ENCODE measurements around the gene MLH1.

MLH1 gene

DNA sequence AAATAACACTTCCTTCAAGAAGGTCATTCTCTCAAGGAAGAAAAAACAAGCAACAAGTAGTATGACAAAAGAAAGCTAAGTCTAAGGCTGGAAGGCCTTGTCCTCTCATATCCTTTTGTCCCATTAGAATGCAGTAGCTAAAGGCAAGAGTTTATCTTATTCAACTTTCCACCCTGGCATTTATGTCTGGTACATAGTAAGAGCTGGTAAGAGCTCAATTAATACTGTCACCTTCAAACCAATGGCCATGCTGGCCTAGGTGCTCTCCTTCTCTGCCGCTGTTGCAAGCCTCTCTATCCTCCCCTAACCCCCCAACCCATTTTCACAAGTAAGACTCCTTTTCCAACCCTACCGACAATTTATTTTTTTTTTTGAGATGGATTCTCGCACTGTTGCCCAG lies 99.2 kb downstream of the MLH1 start:
- Histone ChIP-seq H3K4me2 (no peak overlapping the region), H3K79me2 (ENCODE audit: insufficient read depth, low read depth) (no peaks in the 10 kb centered on the region), H3K4me1 (ENCODE audit: low read depth, poor library complexity, severe bottlenecking) (no peaks in the 10 kb centered on the region), H3K4me3 (IDR thresholded peaks at IDR 0.05; ENCODE audit: insufficient read depth, low read depth, low read length) (no peak overlapping the region), H2AFZ (ENCODE audit: low read depth) (no peak overlapping the region), H3K27me3 (ENCODE audit: insufficient read depth, low read depth) (no peaks in the 10 kb centered on the region), H3K9ac (no peak overlapping the region), H3K36me3 (ENCODE audit: insufficient read depth) (no peaks in the 10 kb centered on the region), H3K27ac (no peak overlapping the region), H4K20me1 (ENCODE audit: insufficient read depth) (no peaks in the 10 kb centered on the region)
- TF ChIP-seq, protein P1, sequence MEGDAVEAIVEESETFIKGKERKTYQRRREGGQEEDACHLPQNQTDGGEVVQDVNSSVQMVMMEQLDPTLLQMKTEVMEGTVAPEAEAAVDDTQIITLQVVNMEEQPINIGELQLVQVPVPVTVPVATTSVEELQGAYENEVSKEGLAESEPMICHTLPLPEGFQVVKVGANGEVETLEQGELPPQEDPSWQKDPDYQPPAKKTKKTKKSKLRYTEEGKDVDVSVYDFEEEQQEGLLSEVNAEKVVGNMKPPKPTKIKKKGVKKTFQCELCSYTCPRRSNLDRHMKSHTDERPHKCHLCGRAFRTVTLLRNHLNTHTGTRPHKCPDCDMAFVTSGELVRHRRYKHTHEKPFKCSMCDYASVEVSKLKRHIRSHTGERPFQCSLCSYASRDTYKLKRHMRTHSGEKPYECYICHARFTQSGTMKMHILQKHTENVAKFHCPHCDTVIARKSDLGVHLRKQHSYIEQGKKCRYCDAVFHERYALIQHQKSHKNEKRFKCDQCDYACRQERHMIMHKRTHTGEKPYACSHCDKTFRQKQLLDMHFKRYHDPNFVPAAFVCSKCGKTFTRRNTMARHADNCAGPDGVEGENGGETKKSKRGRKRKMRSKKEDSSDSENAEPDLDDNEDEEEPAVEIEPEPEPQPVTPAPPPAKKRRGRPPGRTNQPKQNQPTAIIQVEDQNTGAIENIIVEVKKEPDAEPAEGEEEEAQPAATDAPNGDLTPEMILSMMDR (conservative IDR thresholded peaks at IDR 0.05; ENCODE audit: low read depth, low read length) = no peak

DNA sequence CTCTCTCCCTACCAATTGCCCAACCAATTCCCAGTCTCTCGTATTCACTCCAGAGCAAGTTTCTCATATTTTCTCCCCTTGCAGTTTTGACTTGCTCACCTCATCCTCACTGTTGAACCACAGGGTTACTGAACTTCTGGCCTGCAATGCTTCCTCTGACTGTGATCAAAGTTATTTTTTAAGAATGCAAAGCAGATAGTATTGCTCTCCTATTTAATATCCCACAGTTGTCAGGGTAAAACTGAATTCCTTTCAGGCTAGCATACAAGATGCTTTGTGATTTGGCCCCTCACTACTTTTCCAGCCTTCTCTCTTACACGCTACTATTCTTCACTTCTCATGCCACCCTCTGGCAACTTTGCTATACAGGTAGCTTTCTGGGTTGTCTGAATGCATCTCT lies 100.2 kb downstream of the MLH1 start:
- Histone ChIP-seq H3K79me2 (ENCODE audit: insufficient read depth, low read depth) (no peaks in the 10 kb centered on the region), H4K20me1 (ENCODE audit: insufficient read depth) (no peaks in the 10 kb centered on the region), H3K4me2 (no peak overlapping the region), H3K36me3 (ENCODE audit: insufficient read depth) (no peaks in the 10 kb centered on the region), H3K9ac (no peak overlapping the region), H2AFZ (ENCODE audit: low read depth) (no peak overlapping the region), H3K27me3 (ENCODE audit: insufficient read depth, low read depth) (no peaks in the 10 kb centered on the region), H3K4me1 (ENCODE audit: low read depth, poor library complexity, severe bottlenecking) (no peaks in the 10 kb centered on the region), H3K27ac (no peak overlapping the region), H3K4me3 (IDR thresholded peaks at IDR 0.05; ENCODE audit: insufficient read depth, low read depth, low read length) (no peak overlapping the region)
- TF ChIP-seq, protein P1 (conservative IDR thresholded peaks at IDR 0.05; ENCODE audit: low read depth, low read length) = no peak

DNA sequence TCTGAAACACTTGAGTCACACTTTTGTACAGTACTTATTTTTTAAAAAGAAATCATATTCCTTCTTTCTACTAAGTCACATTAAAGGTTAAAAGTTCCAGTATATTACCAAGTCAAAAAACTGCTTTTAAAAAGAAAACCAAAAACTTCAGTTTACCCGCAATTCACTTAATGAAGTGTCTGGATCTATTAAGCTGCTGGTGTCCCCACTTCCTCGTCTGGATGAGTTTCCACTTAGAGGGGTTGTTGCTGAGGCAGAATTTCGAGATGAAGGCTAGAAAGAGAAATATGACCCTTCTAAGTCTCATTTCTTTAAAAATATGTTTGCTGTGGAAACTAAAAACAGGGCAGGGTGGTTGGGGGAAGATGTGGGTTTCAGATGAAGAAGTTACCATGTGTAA lies 101.3 kb downstream of the MLH1 start:
- H3K79me2 ChIP-seq (ENCODE audit: insufficient read depth, low read depth) = no peaks in the 10 kb centered on the region
- no peak overlapping the region for H3K9ac ChIP-seq
- no peaks in the 10 kb centered on the region for H4K20me1 ChIP-seq (ENCODE audit: insufficient read depth)
- no peaks in the 10 kb centered on the region for H3K27me3 ChIP-seq (ENCODE audit: insufficient read depth, low read depth)
- no peak overlapping the region for H3K4me2 ChIP-seq
- no peak overlapping the region for H3K4me3 ChIP-seq (IDR thresholded peaks at IDR 0.05; ENCODE audit: insufficient read depth, low read depth, low read length)
- no peaks in the 10 kb centered on the region for H3K36me3 ChIP-seq (ENCODE audit: insufficient read depth)
- TF ChIP-seq, protein P1 (conservative IDR thresholded peaks at IDR 0.05; ENCODE audit: low read depth, low read length) = no peak
- no peak overlapping the region for H2AFZ ChIP-seq (ENCODE audit: low read depth)
- no peak overlapping the region for H3K27ac ChIP-seq
- H3K4me1 ChIP-seq (ENCODE audit: low read depth, poor library complexity, severe bottlenecking) = no peaks in the 10 kb centered on the region

DNA sequence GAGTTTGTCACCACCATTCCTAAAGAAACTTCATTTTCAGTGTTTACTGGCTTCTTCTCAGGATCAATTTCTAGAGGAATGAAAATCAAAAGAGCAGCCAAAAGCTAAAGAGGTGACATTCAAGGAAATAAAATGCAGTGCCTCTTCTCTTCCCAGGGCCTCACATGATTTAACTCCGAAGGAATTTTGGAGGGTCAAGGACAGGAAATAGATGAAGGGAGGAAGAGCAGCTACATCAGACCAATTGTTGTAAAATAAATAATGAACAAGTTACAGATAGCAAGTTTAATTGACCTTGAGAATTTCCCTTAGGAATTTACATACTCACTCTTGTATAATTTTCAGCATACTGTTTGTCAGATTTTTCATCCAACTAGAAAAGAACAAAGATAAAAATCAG lies 103.0 kb downstream of the MLH1 start:
- Histone ChIP-seq H3K4me3 (IDR thresholded peaks at IDR 0.05; ENCODE audit: insufficient read depth, low read depth, low read length) (no peak overlapping the region), H3K79me2 (ENCODE audit: insufficient read depth, low read depth) (no peaks in the 10 kb centered on the region), H4K20me1 (ENCODE audit: insufficient read depth) (no peaks in the 10 kb centered on the region), H3K27me3 (ENCODE audit: insufficient read depth, low read depth) (no peaks in the 10 kb centered on the region), H2AFZ (ENCODE audit: low read depth) (no peak overlapping the region), H3K4me2 (no peak overlapping the region), H3K36me3 (ENCODE audit: insufficient read depth) (no peaks in the 10 kb centered on the region), H3K4me1 (ENCODE audit: low read depth, poor library complexity, severe bottlenecking) (no peaks in the 10 kb centered on the region), H3K9ac (no peak overlapping the region), H3K27ac (no peak overlapping the region)
- TF ChIP-seq, protein P1 (conservative IDR thresholded peaks at IDR 0.05; ENCODE audit: low read depth, low read length) = no peak

DNA sequence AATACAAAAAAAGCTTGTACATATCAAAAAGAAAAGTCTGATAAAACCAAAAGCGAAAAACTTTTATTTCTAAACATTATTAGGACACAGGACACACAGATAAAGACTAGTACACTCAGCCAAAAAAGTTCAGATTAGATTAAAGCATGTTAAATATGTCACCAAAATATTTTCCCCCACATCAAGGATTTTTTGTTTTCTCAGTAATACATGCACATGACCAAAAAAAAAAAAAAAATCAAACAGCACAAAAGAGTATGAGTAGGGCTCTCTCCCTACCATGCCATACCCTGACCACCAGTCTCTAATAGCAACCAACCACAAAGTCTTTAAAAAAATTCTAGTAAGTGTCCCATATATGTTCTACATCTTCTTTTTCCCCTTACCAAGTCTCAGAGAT lies 103.7 kb downstream of the MLH1 start:
- Histone ChIP-seq H3K4me3 (IDR thresholded peaks at IDR 0.05; ENCODE audit: insufficient read depth, low read depth, low read length) (no peak overlapping the region), H3K4me1 (ENCODE audit: low read depth, poor library complexity, severe bottlenecking) (no peaks in the 10 kb centered on the region), H3K4me2 (no peak overlapping the region), H4K20me1 (ENCODE audit: insufficient read depth) (no peaks in the 10 kb centered on the region), H3K36me3 (ENCODE audit: insufficient read depth) (no peaks in the 10 kb centered on the region), H3K27ac (no peak overlapping the region), H3K9ac (no peak overlapping the region), H3K79me2 (ENCODE audit: insufficient read depth, low read depth) (no peaks in the 10 kb centered on the region), H2AFZ (ENCODE audit: low read depth) (no peak overlapping the region), H3K27me3 (ENCODE audit: insufficient read depth, low read depth) (no peaks in the 10 kb centered on the region)
- TF ChIP-seq, protein P1 (conservative IDR thresholded peaks at IDR 0.05; ENCODE audit: low read depth, low read length) = no peak
